ENCODE data around the gene SLC16A13.
A peak's percentile ranks its signal among the peaks of the same experiment; 100 is the strongest.

The SLC16A13 gene

DNA sequence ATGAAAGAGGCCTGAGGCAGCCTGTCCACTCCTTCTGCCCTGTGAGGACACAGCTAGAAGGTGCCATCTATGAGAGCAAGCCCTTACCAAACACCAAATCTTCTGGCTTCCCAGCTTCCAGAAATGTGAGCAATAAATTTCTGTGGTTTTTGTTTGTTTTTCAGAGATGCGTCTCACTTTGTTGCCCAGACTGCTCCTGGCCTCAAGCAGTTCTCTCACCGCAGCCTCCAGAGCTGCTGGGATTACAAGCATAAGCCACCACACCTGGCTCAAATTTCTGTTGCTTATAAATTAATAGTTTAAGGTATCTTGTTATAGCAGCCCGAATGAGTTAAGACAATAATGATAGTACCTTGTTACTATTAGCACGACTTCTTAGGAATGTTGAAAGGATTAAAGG lies 20.6 kb downstream of the SLC16A13 start:
- H3K27ac ChIP-seq = no peak overlapping the region
- H3K27me3 ChIP-seq = no peaks in the 10 kb centered on the region
- no peaks in the 10 kb centered on the region for H4K20me1 ChIP-seq
- no peak overlapping the region for H3K4me3 ChIP-seq
- no peak overlapping the region for H3K4me2 ChIP-seq
- H3K36me3 ChIP-seq = no peaks in the 10 kb centered on the region
- no peak overlapping the region for H3K9ac ChIP-seq
- no peaks in the 10 kb centered on the region for H3K9me3 ChIP-seq (replicated peaks in 1 of 11)
- TF ChIP-seq Cebpa-rat (IDR thresholded peaks at IDR 0.05) = no peak
- peaks cover 0 to 39% (median 8%) of the 10 kb centered on the region in 10 experiments; a peak in 12 of 20 replicates for H3K4me1 ChIP-seq

DNA sequence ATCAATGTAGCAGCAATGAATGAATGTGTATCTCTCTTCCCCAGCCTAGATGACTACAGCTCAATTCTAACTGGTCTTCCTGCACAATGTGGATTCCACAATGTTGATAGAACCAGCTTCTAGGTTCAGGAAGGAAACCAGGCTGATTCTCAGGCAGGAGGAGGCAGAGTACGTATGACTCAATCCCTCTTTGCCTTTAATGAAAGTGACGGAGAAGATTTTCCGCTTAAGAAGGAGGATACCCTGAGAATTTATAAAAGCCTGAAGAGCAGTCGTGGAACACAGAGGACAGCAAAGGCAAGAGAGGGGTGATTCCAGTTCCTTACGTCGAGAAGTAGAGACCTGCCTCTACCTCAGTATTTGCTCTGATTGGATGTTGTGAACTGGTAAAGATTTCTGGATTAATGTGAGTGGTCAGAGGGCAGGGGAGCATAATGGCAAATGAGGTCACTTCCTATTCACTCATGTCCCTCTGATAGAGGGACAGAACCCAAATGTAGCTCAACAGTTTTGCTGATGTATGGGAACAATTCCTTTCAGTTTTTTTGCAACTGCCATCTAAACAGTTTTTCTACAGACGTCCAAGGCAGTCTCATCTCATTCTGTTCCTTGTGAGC lies 23.1 kb downstream of the SLC16A13 start:
- no peaks in the 10 kb centered on the region for H3K9me3 ChIP-seq (replicated peaks in 1 of 11)
- peaks cover 0 to 42% (median 8%) of the 10 kb centered on the region in 10 experiments; a peak in 12 of 20 replicates for H3K4me1 ChIP-seq
- peak overlapping the region in 3 of 11 experiments; percentile 40 to 51 (median 48); a peak in 6 of 22 replicates for H3K4me2 ChIP-seq
- TF ChIP-seq Cebpa-rat (IDR thresholded peaks at IDR 0.05) = no peak
- no peaks in the 10 kb centered on the region for H3K36me3 ChIP-seq
- H3K27ac ChIP-seq = no peak overlapping the region
- no peak overlapping the region for H3K9ac ChIP-seq
- no peak overlapping the region for H3K4me3 ChIP-seq
- no peaks in the 10 kb centered on the region for H4K20me1 ChIP-seq
- no peaks in the 10 kb centered on the region for H3K27me3 ChIP-seq

DNA sequence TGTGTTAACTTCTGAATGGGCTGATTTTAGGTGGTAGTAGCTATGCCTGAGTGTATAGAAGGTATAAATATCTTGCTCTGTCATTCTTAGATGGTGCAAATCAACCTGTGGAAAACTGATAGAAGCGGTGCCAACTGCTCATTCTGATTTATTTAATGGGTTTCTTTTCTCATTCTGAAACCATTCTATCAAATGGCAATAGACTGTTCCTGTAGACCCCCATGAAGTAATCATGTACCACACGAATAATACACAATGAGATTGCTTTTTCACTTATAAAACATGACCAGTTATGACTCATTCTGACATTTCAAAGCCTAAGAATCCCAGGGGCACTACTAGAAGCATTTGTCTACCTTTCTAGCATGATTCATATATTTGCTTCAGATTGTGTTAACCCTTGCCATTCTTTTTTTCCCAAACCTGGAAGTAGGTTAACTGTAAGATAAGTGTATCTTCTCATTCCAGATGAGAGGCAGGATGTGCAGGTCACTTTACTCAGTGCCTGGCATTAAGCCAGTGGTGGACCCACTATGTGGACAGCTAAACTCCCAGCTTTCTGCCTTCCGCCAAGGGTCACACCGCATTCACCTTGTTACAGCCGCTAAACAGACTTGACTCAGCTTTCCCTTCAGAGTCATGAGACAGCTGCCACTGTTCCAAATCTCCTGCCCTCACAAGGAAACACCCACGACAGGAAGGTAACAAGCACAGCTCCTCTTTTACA lies 24.5 kb downstream of the SLC16A13 start:
- peak overlapping the region in 5 of 11 experiments; percentile 2 to 45 (median 21); a peak in 6 of 22 replicates for H3K4me2 ChIP-seq
- H3K27ac ChIP-seq = no peak overlapping the region
- no peaks in the 10 kb centered on the region for H4K20me1 ChIP-seq
- H3K36me3 ChIP-seq = no peaks in the 10 kb centered on the region
- no peaks in the 10 kb centered on the region for H3K9me3 ChIP-seq (replicated peaks in 1 of 11)
- no peak for TF ChIP-seq Cebpa-rat (IDR thresholded peaks at IDR 0.05)
- no peak overlapping the region for H3K4me3 ChIP-seq
- H3K9ac ChIP-seq = no peak overlapping the region
- H3K4me1 ChIP-seq = peaks cover 0 to 43% (median 11%) of the 10 kb centered on the region in 10 experiments; a peak in 13 of 20 replicates
- H3K27me3 ChIP-seq = no peaks in the 10 kb centered on the region

DNA sequence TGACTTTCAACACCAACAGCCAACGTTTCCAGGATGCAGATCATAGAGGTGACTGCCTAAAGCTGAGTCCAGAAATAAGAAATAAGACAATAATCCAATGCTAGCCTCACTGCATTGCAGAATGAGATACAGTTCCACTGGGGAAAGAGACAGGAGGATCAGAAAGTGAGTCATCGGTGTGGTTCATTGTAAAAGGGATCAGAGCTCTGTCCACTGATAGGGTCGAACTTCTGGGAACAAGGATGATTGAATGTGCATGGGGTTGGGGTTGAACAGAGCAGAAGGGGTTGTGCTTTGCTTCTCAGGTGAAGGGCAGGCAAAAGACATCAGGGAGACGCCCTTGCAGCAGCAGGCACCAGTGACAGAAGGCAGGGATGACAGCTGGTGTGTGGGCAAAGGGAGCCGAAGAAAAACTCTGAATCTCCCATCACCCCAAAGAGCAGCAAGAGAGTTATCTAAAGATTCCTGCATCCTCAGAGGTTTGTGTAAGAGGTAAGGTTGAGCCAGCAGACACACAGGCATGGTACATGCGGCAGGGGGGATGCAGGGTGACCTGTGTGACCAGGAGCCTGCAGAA lies 27.8 kb downstream of the SLC16A13 start:
- Histone ChIP-seq H3K4me1 (peaks cover 0 to 40% (median 11%) of the 10 kb centered on the region in 10 experiments; a peak in 13 of 20 replicates), H3K27me3 (no peaks in the 10 kb centered on the region), H3K9me3 (replicated peaks in 1 of 11) (peaks cover 12 to 20% (median 17%) of the 10 kb centered on the region in 11 experiments), H4K20me1 (no peaks in the 10 kb centered on the region), H3K9ac (no peak overlapping the region), H3K36me3 (peaks cover 0 to 5% (median 0%) of the 10 kb centered on the region in 11 experiments; a peak in 1 of 22 replicates), H3K27ac (no peak overlapping the region), H3K4me2 (peak overlapping the region in 2 of 11 experiments; percentile 22 to 42; a peak in 4 of 22 replicates), H3K4me3 (no peak overlapping the region)
- TF ChIP-seq Cebpa-rat (IDR thresholded peaks at IDR 0.05) = no peak

DNA sequence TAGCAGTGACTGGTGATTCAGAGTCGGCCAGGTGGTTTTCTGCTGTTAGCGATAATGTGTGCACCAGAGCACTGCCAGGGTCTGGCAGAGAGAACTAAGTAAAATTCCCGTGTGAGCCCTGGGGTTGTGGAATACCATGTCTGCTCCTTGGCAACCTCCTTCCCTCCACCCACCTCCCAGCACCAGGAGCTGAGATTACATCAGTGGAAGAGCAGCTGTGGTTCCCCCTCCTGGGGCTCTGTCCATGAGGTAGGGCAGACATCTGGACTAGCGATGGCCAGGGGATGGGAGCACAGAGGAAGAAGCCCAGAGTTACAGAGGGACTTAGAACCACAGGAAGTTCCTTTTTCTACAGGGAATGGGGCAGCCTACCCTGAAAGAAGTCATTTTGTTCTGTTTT lies 28.4 kb downstream of the SLC16A13 start:
- H3K9ac ChIP-seq = no peak overlapping the region
- peaks cover 0 to 5% (median 0%) of the 10 kb centered on the region in 11 experiments; a peak in 1 of 22 replicates for H3K36me3 ChIP-seq
- no peaks in the 10 kb centered on the region for H3K27me3 ChIP-seq
- H3K4me2 ChIP-seq = peak overlapping the region in 2 of 11 experiments; percentile 40 to 42; a peak in 5 of 22 replicates
- H3K9me3 ChIP-seq (replicated peaks in 1 of 11) = peaks cover 17 to 26% (median 21%) of the 10 kb centered on the region in 11 experiments
- no peaks in the 10 kb centered on the region for H4K20me1 ChIP-seq
- no peak overlapping the region for H3K4me3 ChIP-seq
- TF ChIP-seq Cebpa-rat (IDR thresholded peaks at IDR 0.05) = no peak
- H3K4me1 ChIP-seq = peaks cover 0 to 34% (median 9%) of the 10 kb centered on the region in 10 experiments; a peak in 13 of 20 replicates
- no peak overlapping the region for H3K27ac ChIP-seq

DNA sequence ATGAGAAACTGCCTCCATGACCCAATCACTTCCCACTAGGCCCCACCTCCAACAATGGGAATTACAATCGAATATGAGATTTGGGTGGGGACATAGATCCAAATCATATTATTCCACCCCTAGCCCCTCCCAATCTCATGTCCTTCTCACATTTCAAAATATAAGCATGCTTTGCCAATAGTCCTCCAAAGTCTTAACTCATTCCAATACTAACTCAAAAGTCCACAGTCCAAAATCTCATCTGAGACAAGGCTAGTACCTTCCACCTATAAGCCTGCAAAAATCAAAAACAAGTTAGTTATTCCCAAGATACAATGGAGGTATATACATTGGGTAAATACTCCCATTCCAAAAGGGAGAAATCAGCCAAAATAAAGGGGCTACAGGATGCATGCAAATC lies 31.4 kb downstream of the SLC16A13 start:
- Histone ChIP-seq H3K36me3 (peaks cover 0 to 5% (median 0%) of the 10 kb centered on the region in 11 experiments; a peak in 1 of 22 replicates), H4K20me1 (no peaks in the 10 kb centered on the region), H3K9ac (no peak overlapping the region), H3K27ac (no peak overlapping the region), H3K9me3 (replicated peaks in 1 of 11) (peaks cover 17 to 28% (median 22%) of the 10 kb centered on the region in 11 experiments), H3K4me1 (peaks cover 0 to 22% (median 4%) of the 10 kb centered on the region in 10 experiments; a peak in 8 of 20 replicates), H3K4me3 (no peak overlapping the region), H3K4me2 (no peak overlapping the region), H3K27me3 (no peaks in the 10 kb centered on the region)
- no peak for TF ChIP-seq Cebpa-rat (IDR thresholded peaks at IDR 0.05)

DNA sequence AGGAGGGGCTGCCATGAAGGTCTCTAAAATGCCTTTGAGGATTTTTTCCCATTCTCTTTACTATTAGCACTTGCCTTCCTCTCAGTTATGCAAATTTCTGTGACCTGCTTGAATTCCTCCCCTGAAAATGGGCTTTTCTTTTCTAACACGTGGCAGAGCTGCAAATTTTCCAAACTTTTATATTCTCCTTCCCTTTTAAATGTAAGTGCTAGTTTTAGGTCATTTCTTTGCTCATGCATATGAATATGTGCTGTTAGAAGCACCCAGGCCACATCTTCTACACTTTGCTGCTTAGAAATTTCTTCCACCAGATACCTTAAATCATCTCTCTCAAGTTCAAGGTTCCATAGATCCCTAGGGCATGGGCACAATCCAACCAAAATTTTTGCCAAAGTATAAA lies 32.5 kb downstream of the SLC16A13 start:
- no peaks in the 10 kb centered on the region for H3K27me3 ChIP-seq
- no peak overlapping the region for H3K4me2 ChIP-seq
- H3K27ac ChIP-seq = no peak overlapping the region
- no peak overlapping the region for H3K4me3 ChIP-seq
- peaks cover 0 to 24% (median 4%) of the 10 kb centered on the region in 10 experiments; a peak in 8 of 20 replicates for H3K4me1 ChIP-seq
- TF ChIP-seq Cebpa-rat (IDR thresholded peaks at IDR 0.05) = no peak
- H3K36me3 ChIP-seq = peaks cover 0 to 5% (median 0%) of the 10 kb centered on the region in 11 experiments; a peak in 1 of 22 replicates
- no peak overlapping the region for H3K9ac ChIP-seq
- H4K20me1 ChIP-seq = no peaks in the 10 kb centered on the region
- H3K9me3 ChIP-seq (replicated peaks in 1 of 11) = peaks cover 17 to 28% (median 22%) of the 10 kb centered on the region in 11 experiments

DNA sequence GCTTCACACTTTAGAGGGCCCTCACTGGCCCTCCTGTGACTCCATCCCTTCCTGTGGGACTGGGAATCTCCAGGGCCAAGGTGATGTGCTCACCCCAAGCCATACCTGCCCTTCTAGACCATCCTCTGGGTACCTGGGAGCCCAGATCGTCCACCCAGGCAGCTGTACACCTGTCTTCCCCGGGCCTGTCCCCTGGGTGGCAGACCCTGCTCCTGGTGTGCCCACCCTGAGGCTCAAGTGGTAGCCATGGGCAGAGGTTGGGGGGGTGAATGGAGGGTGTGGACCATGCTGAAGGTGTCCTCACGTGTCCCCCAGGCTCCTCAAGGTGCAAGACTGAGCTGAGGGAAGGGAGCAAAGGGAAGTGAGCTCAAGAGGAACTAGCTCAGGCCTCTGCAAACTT lies 34.9 kb downstream of the SLC16A13 start:
- no peaks in the 10 kb centered on the region for H3K27me3 ChIP-seq
- H3K27ac ChIP-seq = no peak overlapping the region
- H3K9ac ChIP-seq = no peak overlapping the region
- H3K9me3 ChIP-seq (replicated peaks in 1 of 11) = peaks cover 17 to 28% (median 22%) of the 10 kb centered on the region in 11 experiments
- H4K20me1 ChIP-seq = no peaks in the 10 kb centered on the region
- H3K4me1 ChIP-seq = peaks cover 0 to 7% (median 0%) of the 10 kb centered on the region in 10 experiments; a peak in 1 of 20 replicates
- H3K36me3 ChIP-seq = peaks cover 0 to 7% (median 0%) of the 10 kb centered on the region in 11 experiments; a peak in 3 of 22 replicates
- no peak overlapping the region for H3K4me3 ChIP-seq
- TF ChIP-seq Cebpa-rat (IDR thresholded peaks at IDR 0.05) = no peak
- no peak overlapping the region for H3K4me2 ChIP-seq

DNA sequence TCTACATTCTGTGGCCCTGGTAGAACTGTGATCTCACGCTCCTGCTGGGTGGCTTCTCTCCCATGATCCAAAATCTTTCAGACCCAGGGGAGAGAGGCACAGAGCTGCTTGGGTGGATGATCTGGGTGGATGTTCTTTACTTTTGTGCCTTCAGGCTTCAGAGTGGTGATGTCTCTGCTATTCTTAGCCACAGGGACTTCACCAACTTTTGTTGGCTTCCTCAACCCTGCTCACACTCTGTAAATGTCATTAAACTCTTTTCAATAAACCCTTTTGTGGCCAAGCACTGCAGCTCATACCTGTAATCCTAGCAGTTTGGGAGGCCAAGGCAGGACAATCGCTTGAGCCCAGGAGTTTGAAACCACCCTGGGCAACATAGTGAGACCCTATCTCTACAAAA lies 36.6 kb downstream of the SLC16A13 start:
- Histone ChIP-seq H3K27ac (no peak overlapping the region), H4K20me1 (no peaks in the 10 kb centered on the region), H3K9ac (no peak overlapping the region), H3K27me3 (no peaks in the 10 kb centered on the region), H3K36me3 (peaks cover 0 to 7% (median 0%) of the 10 kb centered on the region in 11 experiments; a peak in 3 of 22 replicates), H3K4me1 (peaks cover 0 to 7% (median 0%) of the 10 kb centered on the region in 10 experiments; a peak in 1 of 20 replicates), H3K4me2 (peak overlapping the region in 2 of 11 experiments; percentile 2 to 12; a peak in 1 of 22 replicates), H3K9me3 (replicated peaks in 1 of 11) (peaks cover 13 to 21% (median 19%) of the 10 kb centered on the region in 11 experiments), H3K4me3 (no peak overlapping the region)
- TF ChIP-seq Cebpa-rat (IDR thresholded peaks at IDR 0.05) = no peak
